HG02981 (cell line): ENCODE data around the gene KIDINS220.

Source experiments
- ATAC-seq: cut with Tn5 transposase; IDR thresholded peaks from one replicate; pipeline ENCODE4 v1.9.1; 2021; ENCODE audit warnings: mild to moderate bottlenecking, moderate library complexity; ENCODE audit not compliant: unreplicated experiment

KIDINS220 gene

GRCh38 chr2:8836971-8837794 lies at the start of gene KIDINS220:
KIDINS220 (minus strand) TSS chr2:8837613; CDS start chr2:8827093, 10,520 bp downstream.
- ATAC-seq, result peak; percentile 93

- ATAC-seq, result no peak
Observed at GRCh38 chr2:8886876-8887275, 49.5 kb upstream of the KIDINS220 start.

- no peak for ATAC-seq
Observed at GRCh38 chr2:8886202-8886518, 48.7 kb upstream of the KIDINS220 start.

DNA sequence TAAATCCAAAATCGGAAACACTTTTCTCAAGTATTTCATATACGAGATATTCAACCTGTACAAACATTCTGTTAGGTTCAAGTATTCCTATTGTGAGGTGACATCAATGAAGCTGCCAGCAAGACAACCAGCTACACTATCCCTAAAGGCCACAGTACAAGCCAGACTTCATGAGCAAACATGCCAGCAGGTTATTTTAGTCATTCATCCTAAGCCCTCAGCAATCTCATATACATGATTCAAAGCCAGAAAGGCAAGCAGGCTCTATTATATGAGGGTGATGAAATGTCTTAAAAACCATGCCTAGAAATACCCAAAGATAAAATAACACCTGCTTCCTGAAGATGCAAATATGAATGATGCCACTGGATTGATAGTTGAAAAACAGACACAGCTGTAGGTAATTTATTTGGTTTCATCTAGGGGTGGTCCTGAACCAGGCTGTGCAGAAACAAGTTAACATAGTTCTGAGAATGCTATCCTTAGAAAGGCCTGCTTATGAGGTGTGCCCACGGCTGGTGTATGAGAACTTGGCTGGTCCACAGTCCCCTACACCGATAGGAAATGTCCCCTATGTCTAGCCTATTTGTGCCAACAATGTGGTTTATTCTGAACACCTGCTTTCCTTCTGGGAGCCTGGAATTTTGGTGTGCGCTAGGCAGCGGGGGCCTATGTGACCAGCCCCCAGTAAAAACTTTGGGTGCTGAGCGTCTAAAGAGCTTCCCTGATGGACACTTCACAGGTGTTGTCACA lies 48.2 kb upstream of the KIDINS220 start:
- no peak for ATAC-seq

- ATAC-seq, result no peak
Observed at GRCh38 chr2:8884812-8885211, 47.4 kb upstream of the KIDINS220 start.

DNA sequence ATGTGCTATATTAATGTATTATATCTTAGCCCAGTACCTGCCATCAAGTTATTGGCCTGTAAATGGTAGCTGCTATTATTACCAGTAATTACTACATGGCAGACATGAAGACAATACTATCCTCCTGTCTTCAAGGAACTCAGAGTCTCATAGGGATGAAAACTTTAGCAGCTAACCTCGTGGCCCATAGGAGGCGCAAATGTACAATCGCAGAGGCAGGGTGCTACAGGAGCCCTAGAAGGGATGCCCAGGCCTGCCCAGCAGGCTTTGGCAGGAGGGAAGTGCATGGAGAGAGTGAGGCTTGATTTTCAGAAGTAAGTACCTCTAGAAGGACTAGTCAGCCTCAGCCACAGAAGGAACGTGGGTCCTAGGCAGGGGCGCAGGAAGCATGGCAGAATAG lies 44.7 kb upstream of the KIDINS220 start:
- no peak for ATAC-seq

DNA sequence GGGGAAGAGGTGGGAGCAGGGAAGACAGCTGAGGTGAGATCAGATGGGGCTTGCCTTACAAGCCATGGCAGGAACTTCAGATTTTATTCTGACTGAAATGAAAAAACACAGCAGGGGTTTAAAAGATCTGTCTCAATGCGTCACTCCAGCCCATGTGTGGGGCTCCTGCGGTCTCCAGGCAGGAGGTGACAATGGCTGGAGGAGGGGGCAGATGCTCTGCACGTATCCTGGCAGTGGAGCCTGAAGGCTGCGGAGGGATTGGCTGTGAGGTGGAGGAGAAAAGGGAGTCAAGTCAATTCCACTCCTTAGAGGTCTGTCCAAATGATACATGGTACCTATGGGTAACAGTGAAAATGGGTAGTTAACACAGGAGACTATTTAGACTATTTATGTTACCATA lies 40.5 kb upstream of the KIDINS220 start:
- ATAC-seq, result no peak

DNA sequence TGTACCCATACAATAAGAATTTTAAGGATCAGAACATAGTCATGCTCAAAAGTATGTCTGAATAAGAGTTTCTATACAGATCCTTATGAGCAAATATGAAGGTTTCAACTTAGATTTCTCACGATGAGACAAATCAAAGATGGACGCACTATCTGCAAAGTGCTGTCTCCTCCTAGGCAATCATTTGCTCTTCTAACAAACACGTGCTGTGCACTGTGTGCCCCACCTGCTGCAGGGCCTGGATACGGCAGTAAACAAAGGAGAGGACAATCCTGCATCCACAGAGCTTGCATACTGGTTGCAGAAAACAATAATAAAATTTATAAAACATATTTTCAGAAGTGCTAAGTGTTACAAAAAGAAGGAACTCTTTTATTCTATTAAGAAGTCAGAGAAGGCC lies 39.9 kb upstream of the KIDINS220 start:
- no peak for ATAC-seq

- ATAC-seq, result no peak
Observed at GRCh38 chr2:8876628-8877027, 39.2 kb upstream of the KIDINS220 start.

GRCh38 chr2:8872821-8873432 lies 35.5 kb upstream of the KIDINS220 start:
- ATAC-seq, result no peak

DNA sequence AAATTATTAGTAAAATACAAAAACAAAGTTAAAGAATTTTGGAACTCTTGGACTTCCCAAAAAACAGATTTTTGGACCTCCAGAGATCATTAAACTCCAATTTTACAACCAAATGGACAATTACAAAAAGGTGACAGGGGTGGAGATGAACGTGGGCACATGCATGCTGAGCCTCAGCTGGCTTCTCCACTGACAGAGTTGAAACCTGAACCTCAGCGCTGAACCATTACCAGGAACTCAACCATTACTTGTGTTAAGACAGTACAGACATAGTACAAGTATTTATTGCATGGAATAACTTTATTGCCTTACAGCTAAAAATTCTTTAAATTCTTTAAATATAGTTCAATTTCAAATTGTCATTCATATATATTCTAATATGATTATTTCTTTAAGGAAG lies 33.0 kb upstream of the KIDINS220 start:
- no peak for ATAC-seq

DNA sequence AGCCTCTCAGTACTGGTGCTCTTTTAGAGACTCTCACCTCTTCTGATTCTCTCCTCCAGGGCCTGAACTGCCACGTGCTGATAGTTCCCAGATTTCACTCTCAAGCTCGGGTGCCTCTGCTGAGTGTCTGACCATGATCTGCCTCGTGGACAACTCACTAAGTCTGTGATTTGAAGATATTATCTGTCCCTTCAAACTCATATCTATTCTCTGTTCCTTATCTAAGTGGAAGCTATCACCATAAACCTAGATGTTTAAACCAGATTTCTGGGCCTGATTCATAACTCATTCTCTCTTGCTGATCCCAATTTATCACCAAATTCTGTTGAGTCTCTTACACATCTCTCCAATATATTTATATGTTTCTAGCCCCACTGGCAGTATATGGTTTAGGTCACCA lies 29.9 kb upstream of the KIDINS220 start:
- ATAC-seq, result no peak

GRCh38 chr2:8863331-8863953 lies 26.0 kb upstream of the KIDINS220 start:
- no peak for ATAC-seq

DNA sequence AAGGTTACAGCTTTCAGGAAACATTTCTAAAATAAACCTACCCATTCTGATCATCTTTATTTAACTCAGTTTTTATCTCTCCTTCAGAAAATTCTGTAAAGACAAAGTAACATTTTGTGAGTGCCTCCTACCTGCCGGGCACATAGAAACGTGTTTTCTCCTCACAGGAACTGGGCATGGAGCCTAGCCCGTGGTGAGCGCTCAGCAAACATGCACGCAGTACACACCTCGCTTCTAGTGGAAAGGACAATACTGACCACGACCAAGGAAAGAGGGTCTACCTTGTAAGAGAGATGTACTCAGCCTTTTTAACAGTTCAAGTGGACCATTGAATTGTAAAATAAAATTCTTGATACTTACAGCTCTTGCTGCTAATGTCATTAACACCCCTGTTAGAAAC lies 24.8 kb upstream of the KIDINS220 start:
- ATAC-seq, result no peak

- no peak for ATAC-seq
Observed at GRCh38 chr2:8861797-8862196, 24.4 kb upstream of the KIDINS220 start.

GRCh38 chr2:8860239-8860638 lies 22.8 kb upstream of the KIDINS220 start:
- ATAC-seq, result peak; percentile 67

GRCh38 chr2:8858910-8859309 lies 21.5 kb upstream of the KIDINS220 start:
- no peak for ATAC-seq

DNA sequence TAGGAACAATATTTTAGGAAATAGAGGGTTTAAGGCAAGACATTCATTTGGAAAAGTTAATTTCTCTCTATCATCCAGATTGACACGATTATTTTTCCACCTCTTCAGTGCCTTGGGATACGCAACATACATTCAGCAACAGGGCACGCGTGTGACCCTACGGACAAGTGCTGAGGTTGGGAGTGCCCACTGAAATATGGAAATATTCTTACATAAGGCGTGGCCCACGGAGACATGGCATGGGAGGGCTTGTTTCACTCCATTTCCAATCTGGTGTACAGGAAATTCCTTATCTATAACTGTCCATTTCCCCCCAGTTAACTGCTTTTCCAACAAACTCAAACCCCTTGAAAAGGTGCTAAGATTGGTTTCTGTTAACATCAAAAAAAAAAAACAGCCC lies 20.9 kb upstream of the KIDINS220 start:
- ATAC-seq, result no peak

DNA sequence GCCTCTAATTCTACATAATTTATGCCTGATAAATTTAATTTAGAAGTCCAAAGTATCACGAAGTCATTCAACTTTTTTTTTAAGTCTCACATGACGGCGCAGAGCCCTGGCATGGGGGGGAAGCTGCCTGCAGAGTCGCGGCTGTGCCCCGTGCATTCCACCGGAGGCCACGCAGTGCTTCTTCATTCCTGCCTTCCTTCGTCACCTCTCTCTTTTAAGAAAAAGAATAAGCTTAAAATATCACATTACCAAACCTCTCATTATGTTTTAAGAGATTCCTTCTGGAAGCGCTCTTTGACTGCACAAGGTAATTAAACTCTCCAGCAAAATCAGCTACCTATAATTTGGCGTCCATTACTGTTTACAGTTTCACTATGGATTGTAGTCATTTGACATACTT lies 20.3 kb upstream of the KIDINS220 start:
- no peak for ATAC-seq

GRCh38 chr2:8856176-8856575 lies 18.8 kb upstream of the KIDINS220 start:
- ATAC-seq, result no peak

DNA sequence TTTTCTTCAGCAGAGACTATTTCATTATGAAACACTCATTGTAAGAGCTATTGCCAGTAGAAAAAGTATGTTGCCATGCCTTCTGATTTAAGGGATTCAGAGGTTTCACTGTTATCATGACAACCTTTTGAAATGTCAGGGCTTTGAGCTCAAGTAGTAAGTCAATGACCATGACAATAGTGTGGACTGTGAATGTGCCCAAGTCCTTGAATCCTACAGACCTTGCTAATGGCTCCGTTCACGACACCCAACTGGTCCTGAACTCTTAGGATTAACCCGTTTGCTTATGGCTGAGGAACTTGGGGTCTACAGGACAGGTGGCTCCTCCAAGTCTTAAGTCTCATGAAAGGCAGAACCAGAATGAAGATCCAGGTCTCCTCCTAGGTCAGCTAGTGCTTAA lies 17.6 kb upstream of the KIDINS220 start:
- ATAC-seq, result no peak

DNA sequence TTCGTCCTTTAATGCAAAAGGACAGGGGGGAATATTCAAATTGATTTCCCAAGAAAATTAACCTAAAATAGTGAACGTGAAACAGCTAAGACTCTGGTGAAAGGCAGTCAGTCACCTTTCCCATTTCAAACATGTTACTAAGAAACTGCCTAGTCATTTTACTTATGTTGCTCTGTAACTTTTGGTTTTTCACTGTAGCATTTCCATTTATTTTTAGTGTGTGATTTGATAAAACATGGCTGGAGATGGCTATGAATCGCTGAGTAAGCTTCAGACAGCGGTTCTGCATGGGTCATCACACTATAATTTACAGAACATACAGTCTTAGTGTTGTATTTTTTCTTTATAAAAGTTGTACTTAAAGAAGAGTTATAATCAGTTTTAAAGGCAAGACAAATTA lies 16.0 kb upstream of the KIDINS220 start:
- no peak for ATAC-seq
